Astrocyte of the cerebellum (primary cell): ENCODE data around the gene PSMG4.

Experiments
- DNase-seq: peaks from one replicate; pipeline ENCODE4 v3.0.0-alpha.2; 2011; ENCODE audit warnings: low read depth
- H3K4me3 ChIP-seq: 2 replicates; pipeline ENCODE4 v1.5.1; 2011; ENCODE audit warnings: mild to moderate bottlenecking, low read depth, low read length, moderate library complexity
- CTCF ChIP-seq: IDR thresholded peaks from 2 replicates; pipeline ENCODE4 v1.5.1; 2012; ENCODE audit warnings: low read length, low read depth, moderate library complexity, mild to moderate bottlenecking; ENCODE audit errors: missing control alignments
- in situ Hi-C: cut with HindIII; loops from 2 replicates; pipeline ENCODE4 v1.10.0; 2017; ENCODE audit warnings: low sequenced_read_pairs

PSMG4 gene

GRCh38 chr6:3271756-3272155 lies 13.0 kb downstream of the PSMG4 start:
- no peak for DNase-seq
- in situ Hi-C loops, result loop anchor here (5.0 kb wide), 1 partner anchor 446 kb away; no protein-coding TSS in a partner anchor
- H3K4me3 ChIP-seq, result no peak overlapping the region
- TF ChIP-seq CTCF, result no peak

GRCh38 chr6:3272911-3273547 lies 14.3 kb downstream of the PSMG4 start:
- H3K4me3 ChIP-seq, result no peak overlapping the region
- in situ Hi-C loops, result loop anchor here (5.0 kb wide), 1 partner anchor 444 kb away; no protein-coding TSS in a partner anchor
- DNase-seq, result no peak
- TF ChIP-seq CTCF, result no peak

- no peak for DNase-seq
- no peak overlapping the region for H3K4me3 ChIP-seq
- in situ Hi-C loops, result loop anchor here (5.0 kb wide), 1 partner anchor 443 kb away; no protein-coding TSS in a partner anchor
- no peak for TF ChIP-seq CTCF
Measured at GRCh38 chr6:3273707-3274521, 15.2 kb downstream of the PSMG4 start.

GRCh38 chr6:3276174-3277167 lies 17.7 kb downstream of the PSMG4 start:
- in situ Hi-C loops, result loop anchor here (25.0 kb wide), 1 partner anchor 711 kb away; no protein-coding TSS in a partner anchor
- no peak overlapping the region for H3K4me3 ChIP-seq
- TF ChIP-seq CTCF, result no peak
- no peak for DNase-seq

- in situ Hi-C loops, result loop anchor here (25.0 kb wide), 1 partner anchor 710 kb away; no protein-coding TSS in a partner anchor
- DNase-seq, result no peak
- TF ChIP-seq CTCF, result no peak
- no peak overlapping the region for H3K4me3 ChIP-seq
Measured at GRCh38 chr6:3277251-3277650, 18.5 kb downstream of the PSMG4 start.
